Glutamatergic neuron (in vitro differentiated cells): ENCODE measurements around the gene EVC2. TPM values are rescaled to one million over a fixed set of nuclear protein-coding genes. Genes with fewer than 3 reads are reported as not detected.

Source experiments
- DNase-seq: peaks from one replicate; pipeline ENCODE4 v3.0.0; 2022
- H3K27ac Mint-ChIP-seq: one replicate; pipeline ENCODE4 v1.8.0; 2020; ENCODE audit warnings: mild to moderate bottlenecking, mixed read lengths, inconsistent platforms; ENCODE audit not compliant: unreplicated experiment
- H3K27me3 Mint-ChIP-seq: one replicate; pipeline ENCODE4 v1.8.0; 2020; ENCODE audit warnings: mild to moderate bottlenecking, moderate library complexity, mixed read lengths, inconsistent platforms; ENCODE audit not compliant: unreplicated experiment
- H3K36me3 Mint-ChIP-seq: one replicate; pipeline ENCODE4 v1.8.0; 2020; ENCODE audit warnings: mild to moderate bottlenecking, mixed read lengths, inconsistent platforms; ENCODE audit not compliant: unreplicated experiment
- H3K4me1 Mint-ChIP-seq: one replicate; pipeline ENCODE4 v1.8.0; 2020; ENCODE audit warnings: mild to moderate bottlenecking, low read depth, mixed read lengths, inconsistent platforms; ENCODE audit not compliant: unreplicated experiment
- H3K4me3 Mint-ChIP-seq: one replicate; pipeline ENCODE4 v1.8.0; 2020; ENCODE audit warnings: mild to moderate bottlenecking, mixed read lengths, inconsistent platforms; ENCODE audit not compliant: unreplicated experiment
- H3K9me3 Mint-ChIP-seq: one replicate; pipeline ENCODE4 v1.8.0; 2020; ENCODE audit warnings: mild to moderate bottlenecking, moderate library complexity, mixed read lengths, inconsistent platforms; ENCODE audit not compliant: unreplicated experiment
- total RNA-seq: library from RNA; stranded (reverse); fragmentation: NEBNext Ultra II Directional; extraction: Animal tissue kit (Norgen Biotek cat#: 25700); gene quantifications from one replicate; pipeline ENCODE4 v1.2.1, GENCODE V29; 2021; ENCODE audit not compliant: unreplicated experiment
- TF ChIP-seq, protein P1 (sequence below): fragments of 200-600 bp; sonication (generic); IDR thresholded peaks from one replicate; pipeline ENCODE4 v1.5.0; 2021; ENCODE audit not compliant: partially characterized antibody, unreplicated experiment

Gene EVC2
- total RNA-seq, 1 donor from 2014 or later = 2.3 TPM

DNA sequence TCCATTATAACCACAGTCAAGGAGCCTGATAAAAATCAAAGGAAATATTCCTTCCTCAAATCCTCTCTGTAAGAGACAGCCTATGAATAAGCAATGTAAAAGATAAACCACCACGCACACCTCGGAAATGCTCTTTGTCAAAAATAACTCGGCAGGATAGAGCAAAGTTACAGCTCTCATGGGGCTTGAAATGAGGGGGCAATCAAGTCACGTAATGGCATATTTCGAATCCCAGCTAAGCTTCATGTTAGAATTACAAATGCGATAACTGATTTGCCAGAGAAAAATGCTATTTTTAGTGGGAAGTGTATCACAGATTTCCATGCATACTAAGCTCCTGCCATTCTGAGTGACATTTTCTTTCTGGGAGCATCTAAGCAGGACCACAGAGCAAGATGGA is 49.4 kb downstream of the EVC2 start:
- peaks cover 4% of the 10 kb centered on the region for H3K36me3 Mint-ChIP-seq
- DNase-seq = no peak
- no peaks in the 10 kb centered on the region for H3K9me3 Mint-ChIP-seq
- H3K4me3 Mint-ChIP-seq = no peak overlapping the region
- H3K27me3 Mint-ChIP-seq = no peaks in the 10 kb centered on the region
- H3K4me1 Mint-ChIP-seq = no peaks in the 10 kb centered on the region
- TF ChIP-seq, protein P1, sequence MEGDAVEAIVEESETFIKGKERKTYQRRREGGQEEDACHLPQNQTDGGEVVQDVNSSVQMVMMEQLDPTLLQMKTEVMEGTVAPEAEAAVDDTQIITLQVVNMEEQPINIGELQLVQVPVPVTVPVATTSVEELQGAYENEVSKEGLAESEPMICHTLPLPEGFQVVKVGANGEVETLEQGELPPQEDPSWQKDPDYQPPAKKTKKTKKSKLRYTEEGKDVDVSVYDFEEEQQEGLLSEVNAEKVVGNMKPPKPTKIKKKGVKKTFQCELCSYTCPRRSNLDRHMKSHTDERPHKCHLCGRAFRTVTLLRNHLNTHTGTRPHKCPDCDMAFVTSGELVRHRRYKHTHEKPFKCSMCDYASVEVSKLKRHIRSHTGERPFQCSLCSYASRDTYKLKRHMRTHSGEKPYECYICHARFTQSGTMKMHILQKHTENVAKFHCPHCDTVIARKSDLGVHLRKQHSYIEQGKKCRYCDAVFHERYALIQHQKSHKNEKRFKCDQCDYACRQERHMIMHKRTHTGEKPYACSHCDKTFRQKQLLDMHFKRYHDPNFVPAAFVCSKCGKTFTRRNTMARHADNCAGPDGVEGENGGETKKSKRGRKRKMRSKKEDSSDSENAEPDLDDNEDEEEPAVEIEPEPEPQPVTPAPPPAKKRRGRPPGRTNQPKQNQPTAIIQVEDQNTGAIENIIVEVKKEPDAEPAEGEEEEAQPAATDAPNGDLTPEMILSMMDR = no peak
- H3K27ac Mint-ChIP-seq = no peak overlapping the region

DNA sequence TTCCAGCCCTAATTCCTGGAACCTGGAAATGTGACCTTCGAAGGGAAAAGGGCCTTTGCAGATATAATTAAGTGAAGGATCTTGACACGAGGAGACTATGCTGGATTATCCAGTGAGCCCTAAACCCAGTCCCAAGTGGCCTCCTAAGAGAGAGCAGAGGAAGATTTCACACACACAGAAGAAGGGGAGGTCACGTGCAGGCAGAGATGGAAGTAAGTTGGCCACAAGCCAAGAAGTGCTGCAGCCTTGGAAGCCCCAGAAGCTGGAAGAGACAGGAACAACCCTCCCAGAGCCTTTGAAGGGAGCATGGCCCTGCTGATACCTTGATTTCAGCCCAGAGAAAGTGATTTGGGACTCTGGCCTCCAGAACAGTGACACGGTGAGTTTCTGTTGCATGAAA is 51.9 kb downstream of the EVC2 start:
- no peak overlapping the region for H3K4me3 Mint-ChIP-seq
- H3K27ac Mint-ChIP-seq = no peak overlapping the region
- H3K36me3 Mint-ChIP-seq = peaks cover 9% of the 10 kb centered on the region
- no peaks in the 10 kb centered on the region for H3K27me3 Mint-ChIP-seq
- DNase-seq = no peak
- no peaks in the 10 kb centered on the region for H3K4me1 Mint-ChIP-seq
- H3K9me3 Mint-ChIP-seq = no peaks in the 10 kb centered on the region
- TF ChIP-seq, protein P1 = no peak

DNA sequence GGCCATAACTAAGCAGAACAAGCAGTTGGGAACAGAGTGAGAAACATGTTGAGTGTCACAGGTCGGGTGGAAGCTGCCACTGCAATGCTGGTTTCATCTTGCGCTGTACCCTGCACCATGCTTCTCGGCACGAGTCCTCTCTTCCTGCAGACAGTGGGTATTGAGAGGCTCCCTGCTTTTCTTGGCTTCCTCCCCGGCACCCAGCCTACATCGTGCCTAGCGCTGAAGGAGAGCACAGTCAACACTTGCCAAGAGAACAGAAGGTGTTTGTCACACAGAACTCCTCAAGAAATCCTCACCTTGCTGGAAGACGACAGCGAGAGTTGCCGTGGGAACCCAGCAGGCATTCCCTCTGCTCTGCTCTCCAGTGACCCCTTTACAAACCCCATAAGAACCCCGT is 53.6 kb downstream of the EVC2 start:
- peaks cover 2% of the 10 kb centered on the region for H3K27me3 Mint-ChIP-seq
- peaks cover 1% of the 10 kb centered on the region for H3K9me3 Mint-ChIP-seq
- H3K36me3 Mint-ChIP-seq = peaks cover 9% of the 10 kb centered on the region
- no peak for DNase-seq
- no peaks in the 10 kb centered on the region for H3K4me1 Mint-ChIP-seq
- H3K27ac Mint-ChIP-seq = no peak overlapping the region
- TF ChIP-seq, protein P1 = no peak
- H3K4me3 Mint-ChIP-seq = no peak overlapping the region

DNA sequence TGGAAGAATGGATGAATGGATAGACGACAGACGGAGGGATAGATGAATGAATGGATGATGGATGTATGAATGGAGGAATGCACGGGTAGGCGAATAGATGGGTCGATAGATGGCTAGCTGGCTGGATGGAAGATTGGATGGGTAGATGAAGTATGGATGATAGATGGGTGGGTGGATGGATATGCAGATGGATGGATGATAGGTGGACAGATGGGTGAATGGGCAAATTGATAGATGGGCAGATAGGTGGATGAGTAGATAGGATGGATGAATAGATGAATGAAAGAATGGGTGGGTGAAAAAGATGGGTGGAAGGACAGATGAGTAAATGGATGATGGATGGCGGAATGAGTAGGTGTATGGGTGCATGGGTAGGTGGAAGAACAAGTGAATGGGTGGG is 57.3 kb downstream of the EVC2 start:
- no peak overlapping the region for H3K27ac Mint-ChIP-seq
- no peak overlapping the region for H3K4me3 Mint-ChIP-seq
- no peaks in the 10 kb centered on the region for H3K4me1 Mint-ChIP-seq
- no peak for DNase-seq
- H3K36me3 Mint-ChIP-seq = peaks cover 5% of the 10 kb centered on the region
- peaks cover 2% of the 10 kb centered on the region for H3K27me3 Mint-ChIP-seq
- TF ChIP-seq, protein P1 = no peak
- peaks cover 1% of the 10 kb centered on the region for H3K9me3 Mint-ChIP-seq

DNA sequence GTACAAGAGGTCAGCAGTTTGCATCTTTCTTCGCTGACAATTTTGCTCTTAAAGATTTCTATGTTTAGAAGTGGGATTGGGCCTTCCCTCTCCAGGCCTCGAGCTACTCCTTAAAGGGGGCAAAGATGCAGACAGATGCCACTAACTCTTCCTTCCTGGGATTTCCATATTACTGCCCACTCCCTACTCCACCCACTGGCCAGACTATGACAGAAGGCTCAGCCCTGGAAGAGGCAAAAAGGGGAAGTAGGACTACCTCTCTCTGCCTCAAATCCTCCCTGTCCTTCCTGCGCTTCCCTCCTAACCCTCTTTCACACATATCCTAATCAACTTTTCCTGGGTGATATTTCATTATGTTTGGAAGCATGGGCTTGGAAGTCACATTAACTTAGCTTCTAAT is 58.3 kb downstream of the EVC2 start:
- peaks cover 5% of the 10 kb centered on the region for H3K36me3 Mint-ChIP-seq
- no peaks in the 10 kb centered on the region for H3K4me1 Mint-ChIP-seq
- H3K4me3 Mint-ChIP-seq = no peak overlapping the region
- peaks cover 1% of the 10 kb centered on the region for H3K9me3 Mint-ChIP-seq
- no peak for DNase-seq
- peaks cover 2% of the 10 kb centered on the region for H3K27me3 Mint-ChIP-seq
- TF ChIP-seq, protein P1 = no peak
- no peak overlapping the region for H3K27ac Mint-ChIP-seq
